HL-60 (cell line): ENCODE results near the gene LAMP5.

ENCODE experiments used
- POLR2AphosphoS5 ChIP-seq: IDR thresholded peaks from 2 replicates; pipeline ENCODE4 v1.6.1; 2012; ENCODE audit warnings: low read depth
- TF ChIP-seq, protein P1 (sequence below): IDR thresholded peaks from one replicate; pipeline ENCODE4 v1.5.1; 2011; ENCODE audit warnings: low read length, control low read depth, inconsistent platforms; ENCODE audit not compliant: insufficient read depth
- TF ChIP-seq, protein P2 (sequence below): IDR thresholded peaks from 2 replicates; pipeline ENCODE4 v1.6.1; 2012; ENCODE audit warnings: low read depth; ENCODE audit not compliant: insufficient replicate concordance

DNA sequence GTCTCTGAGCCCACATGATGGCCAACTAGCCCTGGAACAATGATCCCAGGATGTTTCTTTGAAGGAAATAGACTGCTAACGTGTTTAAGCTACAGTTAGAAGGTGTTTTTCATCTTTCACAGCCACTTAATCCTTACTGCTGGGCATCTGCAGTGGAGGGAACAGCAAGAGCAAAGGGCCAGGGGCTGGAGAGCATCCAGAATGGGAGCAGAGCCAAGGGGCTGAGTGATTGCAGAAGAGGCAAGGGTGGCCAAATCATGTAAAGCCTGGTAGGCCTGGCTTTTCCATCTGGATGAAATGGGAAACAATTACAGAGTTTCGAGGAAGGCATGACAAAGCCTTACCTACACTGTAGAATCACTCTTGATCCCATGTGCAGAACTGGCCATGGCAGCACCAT, 18.7 kb upstream of the LAMP5 start:
- TF ChIP-seq, protein P1, sequence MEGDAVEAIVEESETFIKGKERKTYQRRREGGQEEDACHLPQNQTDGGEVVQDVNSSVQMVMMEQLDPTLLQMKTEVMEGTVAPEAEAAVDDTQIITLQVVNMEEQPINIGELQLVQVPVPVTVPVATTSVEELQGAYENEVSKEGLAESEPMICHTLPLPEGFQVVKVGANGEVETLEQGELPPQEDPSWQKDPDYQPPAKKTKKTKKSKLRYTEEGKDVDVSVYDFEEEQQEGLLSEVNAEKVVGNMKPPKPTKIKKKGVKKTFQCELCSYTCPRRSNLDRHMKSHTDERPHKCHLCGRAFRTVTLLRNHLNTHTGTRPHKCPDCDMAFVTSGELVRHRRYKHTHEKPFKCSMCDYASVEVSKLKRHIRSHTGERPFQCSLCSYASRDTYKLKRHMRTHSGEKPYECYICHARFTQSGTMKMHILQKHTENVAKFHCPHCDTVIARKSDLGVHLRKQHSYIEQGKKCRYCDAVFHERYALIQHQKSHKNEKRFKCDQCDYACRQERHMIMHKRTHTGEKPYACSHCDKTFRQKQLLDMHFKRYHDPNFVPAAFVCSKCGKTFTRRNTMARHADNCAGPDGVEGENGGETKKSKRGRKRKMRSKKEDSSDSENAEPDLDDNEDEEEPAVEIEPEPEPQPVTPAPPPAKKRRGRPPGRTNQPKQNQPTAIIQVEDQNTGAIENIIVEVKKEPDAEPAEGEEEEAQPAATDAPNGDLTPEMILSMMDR = no peak
- TF ChIP-seq POLR2AphosphoS5 = no peak
- TF ChIP-seq, protein P2, sequence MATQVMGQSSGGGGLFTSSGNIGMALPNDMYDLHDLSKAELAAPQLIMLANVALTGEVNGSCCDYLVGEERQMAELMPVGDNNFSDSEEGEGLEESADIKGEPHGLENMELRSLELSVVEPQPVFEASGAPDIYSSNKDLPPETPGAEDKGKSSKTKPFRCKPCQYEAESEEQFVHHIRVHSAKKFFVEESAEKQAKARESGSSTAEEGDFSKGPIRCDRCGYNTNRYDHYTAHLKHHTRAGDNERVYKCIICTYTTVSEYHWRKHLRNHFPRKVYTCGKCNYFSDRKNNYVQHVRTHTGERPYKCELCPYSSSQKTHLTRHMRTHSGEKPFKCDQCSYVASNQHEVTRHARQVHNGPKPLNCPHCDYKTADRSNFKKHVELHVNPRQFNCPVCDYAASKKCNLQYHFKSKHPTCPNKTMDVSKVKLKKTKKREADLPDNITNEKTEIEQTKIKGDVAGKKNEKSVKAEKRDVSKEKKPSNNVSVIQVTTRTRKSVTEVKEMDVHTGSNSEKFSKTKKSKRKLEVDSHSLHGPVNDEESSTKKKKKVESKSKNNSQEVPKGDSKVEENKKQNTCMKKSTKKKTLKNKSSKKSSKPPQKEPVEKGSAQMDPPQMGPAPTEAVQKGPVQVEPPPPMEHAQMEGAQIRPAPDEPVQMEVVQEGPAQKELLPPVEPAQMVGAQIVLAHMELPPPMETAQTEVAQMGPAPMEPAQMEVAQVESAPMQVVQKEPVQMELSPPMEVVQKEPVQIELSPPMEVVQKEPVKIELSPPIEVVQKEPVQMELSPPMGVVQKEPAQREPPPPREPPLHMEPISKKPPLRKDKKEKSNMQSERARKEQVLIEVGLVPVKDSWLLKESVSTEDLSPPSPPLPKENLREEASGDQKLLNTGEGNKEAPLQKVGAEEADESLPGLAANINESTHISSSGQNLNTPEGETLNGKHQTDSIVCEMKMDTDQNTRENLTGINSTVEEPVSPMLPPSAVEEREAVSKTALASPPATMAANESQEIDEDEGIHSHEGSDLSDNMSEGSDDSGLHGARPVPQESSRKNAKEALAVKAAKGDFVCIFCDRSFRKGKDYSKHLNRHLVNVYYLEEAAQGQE = no peak
